HG03095 (cell line): ENCODE results near the gene CACHD1.
"Not testable (repeated sequence)": the region's sequence is repeated elsewhere in the genome, so short reads cannot be mapped to it uniquely, and the experiment has no call there.

ENCODE experiments used
- ATAC-seq: cut with Tn5 transposase; IDR thresholded peaks from one replicate; pipeline ENCODE4 v1.9.1; 2021; ENCODE audit warnings: moderate library complexity; ENCODE audit not compliant: unreplicated experiment

The CACHD1 gene

DNA sequence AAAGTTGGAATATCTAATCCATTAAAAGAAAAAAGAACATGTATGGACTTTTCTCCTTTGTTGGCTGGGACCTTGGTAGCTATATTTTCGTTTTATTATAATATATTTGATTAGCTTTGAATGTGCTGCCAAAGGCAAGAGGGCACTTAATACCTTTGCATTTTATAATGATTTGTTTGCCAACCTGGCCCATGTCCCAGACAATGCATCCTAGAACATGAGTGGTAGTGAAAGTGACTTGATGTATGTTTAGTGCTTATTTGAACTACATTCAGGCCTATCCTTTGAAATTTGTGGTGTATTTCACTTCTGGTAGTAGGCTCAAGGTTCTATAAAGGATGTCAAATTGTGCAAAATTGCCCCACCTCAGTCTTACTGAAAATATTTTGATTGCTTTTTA lies 25.9 kb downstream of the CACHD1 start:
- no peak for ATAC-seq

DNA sequence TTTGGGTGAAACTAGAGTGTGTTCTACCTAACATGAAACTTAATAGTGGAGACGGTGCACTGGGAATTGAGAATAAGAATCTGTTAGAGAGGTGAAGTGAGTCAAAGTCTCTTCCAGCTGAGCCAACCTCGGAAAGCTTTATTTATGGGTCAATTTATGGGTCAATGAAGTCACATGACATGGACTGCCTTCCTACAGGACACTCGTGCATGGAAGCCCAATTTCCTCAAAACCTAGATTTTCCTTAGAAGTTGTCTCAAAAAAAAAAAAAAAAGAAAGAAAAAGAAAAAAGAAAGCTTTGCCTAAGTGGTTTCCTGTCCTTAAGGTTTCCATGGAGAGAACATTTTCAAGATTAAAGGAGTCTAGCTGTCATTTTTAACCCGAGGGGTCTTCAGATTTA lies 26.7 kb downstream of the CACHD1 start:
- no peak for ATAC-seq

DNA sequence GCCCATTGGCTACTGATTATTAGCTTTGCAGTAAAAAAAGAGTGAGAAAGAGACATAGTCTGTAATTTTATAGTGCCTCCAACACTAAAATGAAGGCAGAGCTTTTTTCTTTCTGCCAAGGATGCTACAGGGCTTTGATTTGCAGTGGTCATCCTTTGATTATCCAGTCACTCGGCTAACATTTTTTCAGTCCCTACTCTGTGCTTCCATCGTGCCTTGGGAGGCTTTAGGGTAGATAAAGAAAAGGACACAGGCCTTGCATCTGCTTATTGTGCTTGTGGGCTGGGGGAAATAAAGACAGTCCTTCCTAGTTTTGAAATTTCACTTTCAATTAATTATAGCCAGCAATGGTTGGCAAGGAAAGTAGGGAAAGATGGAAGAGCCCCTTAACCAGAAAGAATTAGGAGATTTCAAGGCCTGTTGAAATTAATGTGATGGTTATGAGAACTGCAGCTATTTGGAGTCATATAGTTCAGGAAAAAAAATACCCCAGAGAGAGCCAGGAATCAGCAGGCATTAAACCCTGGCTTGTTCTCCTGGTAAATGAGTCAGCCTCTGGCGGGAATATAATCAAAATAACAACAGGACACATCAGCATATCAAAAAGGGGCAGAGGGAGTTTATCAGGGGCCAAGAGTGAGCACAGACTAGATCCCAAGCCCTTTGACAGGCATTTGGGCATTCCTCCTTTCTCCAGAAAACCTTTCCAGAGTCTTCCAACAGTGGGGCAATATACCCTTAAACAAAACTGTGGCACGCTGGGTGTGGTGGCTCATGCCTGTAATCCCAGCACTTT lies 27.4 kb downstream of the CACHD1 start:
- ATAC-seq = no peak

DNA sequence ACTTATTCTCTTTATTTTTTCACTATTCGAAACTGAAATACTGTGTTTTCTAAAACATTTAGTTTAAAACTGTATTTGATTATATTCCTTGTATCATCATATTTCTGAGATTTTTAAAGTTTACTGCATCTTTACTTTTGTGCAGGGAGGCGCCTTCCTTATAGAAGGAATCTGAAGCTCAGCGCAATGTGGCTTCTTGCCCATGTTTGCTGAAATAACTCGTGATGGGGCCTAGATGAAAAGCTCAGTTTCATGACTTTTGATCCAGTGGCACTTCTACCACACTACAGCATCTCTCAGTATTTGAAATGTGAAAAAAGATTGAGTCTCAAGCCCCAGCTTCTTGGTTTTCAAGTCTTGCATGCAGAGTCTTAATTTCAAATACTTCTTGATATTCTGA lies 28.4 kb downstream of the CACHD1 start:
- ATAC-seq = no peak

DNA sequence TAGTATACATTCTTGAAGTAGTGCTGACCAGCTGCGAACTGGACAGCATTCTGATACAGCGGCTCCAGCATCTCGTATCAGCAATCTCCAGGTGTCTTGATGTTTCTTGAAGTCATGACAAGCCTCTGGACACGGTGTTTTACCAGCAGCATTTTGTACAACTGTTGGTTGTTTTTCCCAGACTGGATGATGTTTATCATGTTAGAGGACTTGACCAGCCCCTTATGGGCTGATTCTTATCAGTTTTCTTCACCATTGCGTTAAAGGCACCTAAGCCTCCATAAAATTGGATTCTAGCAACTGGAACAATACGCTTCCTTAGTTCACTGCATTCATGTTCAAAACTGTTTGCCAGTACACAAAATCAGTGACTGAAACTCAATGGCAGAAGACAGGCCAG lies 29.1 kb downstream of the CACHD1 start:
- ATAC-seq = no peak

DNA sequence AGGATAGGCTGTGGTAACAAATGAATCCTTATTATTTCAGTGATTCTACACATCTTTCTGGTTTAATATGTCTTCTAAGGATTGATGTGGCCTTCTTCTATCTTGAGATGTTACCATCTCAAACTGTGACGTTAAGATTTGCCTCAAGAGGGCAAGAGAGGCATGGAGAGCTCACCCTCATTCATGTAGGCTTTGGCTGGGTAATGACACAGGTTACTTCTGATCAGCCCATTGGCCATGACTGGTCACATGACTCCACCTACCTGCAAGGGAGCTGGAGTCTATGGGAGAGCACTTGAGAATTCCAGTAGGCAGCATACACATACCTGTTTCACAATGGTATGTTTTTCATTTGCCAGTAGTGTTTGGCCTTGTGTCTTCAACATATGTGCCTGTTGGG lies 30.0 kb downstream of the CACHD1 start:
- no peak for ATAC-seq

DNA sequence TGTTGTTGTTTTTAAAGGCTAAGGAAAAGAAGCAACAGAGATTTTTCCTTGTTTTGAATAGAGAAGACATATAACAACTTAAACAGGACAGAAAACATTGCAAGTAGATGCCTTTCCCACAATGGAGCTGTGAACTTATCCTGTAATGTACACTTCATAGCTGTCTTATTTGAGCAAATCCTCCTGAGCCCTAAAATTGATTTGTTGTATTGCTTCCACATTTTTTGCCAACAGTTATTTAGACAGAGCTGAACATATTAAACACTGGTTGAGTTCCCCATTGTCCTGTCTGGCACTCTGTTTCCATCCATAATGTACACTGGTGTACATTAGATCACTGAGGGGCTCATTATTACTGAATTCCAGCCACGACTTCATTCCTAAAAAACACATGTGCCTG lies 32.2 kb downstream of the CACHD1 start:
- no peak for ATAC-seq

DNA sequence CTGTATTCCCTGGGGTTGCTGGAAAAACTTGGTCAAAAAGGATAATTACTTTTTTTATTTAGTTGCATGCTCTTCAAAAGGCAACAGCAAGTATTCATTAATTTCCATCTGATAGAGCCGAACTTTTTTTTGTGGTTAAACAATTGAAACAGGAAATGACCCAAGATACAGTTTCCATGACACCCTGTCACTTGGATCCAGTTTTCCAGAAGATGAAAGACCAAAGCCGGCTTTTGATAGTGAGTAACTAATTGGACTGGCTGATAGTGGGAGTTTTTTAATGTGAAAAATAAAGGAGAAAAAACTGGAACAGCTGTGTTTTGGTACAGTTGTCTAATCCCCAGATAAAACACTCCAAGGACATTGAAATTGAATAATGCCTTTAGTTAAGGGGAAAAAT lies 33.0 kb downstream of the CACHD1 start:
- no peak for ATAC-seq

DNA sequence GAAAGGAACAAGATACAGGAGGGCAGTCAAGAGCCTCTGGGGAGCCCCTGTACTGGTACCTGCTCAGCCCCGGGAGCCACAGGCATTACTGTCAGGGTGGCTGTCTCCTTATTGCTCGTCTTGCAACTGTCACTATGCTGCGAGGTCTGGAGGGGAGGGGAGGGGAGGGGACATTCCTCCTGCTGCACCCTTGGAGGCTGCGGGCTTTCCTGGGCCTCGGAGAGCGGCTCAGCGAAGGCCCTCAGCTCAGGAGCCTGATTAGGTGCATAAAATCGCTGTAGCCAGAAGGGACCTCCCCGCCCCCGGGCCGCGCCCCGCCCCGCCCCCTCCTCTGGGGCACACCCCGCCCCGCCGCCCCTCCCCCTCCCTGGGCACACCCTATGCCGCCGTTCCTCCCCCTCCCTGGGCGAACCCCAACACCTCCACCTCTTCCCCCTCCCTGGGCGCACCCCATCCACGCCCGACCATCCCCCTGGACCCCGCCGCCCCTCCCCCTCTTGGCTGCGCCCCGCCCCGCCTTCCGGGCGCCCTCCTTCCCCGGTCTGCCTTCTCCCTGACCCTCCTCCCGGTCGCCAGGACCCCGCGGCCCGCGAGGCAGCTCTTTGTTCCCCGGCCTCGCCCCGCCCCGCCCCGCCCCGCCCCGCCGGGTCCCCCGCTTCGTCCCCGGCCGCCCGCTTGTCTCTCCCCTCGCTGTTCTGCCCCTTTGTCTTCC lies 35.5 kb downstream of the CACHD1 start:
- ATAC-seq = no peak

DNA sequence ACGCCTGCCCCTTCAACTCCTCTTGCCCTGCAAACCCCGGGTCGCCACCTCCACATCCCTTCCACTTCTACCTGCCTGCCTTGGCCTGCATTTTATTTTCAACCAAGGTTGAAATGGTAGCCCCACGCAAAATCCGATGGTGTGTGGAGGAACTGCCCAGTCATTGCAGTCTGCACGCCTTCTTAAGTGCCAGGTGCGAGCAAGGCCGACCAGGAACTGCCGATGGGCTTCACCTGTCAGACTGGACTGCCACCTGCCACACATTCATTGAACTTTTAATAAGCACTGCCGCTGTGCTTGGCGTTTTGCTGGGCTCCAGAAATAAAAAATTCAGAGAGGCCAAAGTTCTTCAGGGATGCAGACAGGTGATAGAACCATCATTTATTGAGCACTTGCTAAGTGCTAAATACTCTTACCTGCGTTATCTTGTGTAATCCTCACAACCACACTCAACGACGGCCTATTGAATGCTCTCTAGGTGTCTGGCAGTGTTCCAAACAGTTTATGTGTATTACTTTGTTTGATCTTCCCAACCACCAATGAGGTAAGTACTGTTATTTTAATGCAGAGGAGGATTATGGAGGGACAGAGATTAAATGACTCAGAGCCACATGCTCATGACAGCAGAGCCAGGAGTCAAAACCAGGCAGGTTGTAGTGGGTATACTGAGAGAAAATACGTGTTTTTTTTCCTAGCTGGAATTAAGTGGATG lies 36.2 kb downstream of the CACHD1 start:
- no peak for ATAC-seq

DNA sequence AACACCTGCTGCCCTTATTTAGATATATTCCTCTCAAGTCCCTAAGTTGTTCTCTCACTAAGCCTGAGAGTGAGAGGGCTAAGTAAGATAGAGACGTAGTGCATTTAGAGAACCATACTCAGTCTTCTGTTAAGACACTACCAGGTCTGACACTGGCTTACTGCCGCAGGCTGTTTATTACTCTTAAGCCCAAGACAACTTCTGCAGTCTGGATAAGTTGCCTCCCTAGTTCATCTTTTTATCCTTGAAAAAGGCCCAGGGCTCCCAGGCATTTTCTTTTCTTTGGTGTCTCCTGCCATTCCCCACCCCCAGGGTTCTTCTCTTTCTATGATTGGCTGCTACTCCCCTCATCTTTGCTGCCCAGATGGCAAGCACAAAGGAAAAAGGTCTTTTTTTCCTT lies 38.7 kb downstream of the CACHD1 start:
- no peak for ATAC-seq

DNA sequence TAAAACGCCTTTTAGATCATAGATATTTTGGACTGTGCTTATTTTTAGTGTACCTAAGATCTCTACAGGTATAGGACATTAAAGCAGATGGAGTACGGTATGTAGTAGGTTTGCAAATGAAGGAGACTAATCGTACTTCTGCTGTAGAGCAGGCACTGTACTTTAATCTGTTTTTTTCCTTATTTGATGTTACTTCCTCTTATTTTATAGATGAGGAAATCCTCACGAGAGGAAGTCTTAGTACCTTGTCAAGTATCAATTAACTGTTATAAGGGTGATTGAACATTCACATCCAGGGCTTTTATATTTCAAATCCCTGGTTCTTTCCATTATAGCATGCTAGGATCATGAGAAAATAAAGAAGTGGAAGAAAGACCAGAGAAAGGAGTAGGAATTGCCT lies 41.1 kb downstream of the CACHD1 start:
- no peak for ATAC-seq

DNA sequence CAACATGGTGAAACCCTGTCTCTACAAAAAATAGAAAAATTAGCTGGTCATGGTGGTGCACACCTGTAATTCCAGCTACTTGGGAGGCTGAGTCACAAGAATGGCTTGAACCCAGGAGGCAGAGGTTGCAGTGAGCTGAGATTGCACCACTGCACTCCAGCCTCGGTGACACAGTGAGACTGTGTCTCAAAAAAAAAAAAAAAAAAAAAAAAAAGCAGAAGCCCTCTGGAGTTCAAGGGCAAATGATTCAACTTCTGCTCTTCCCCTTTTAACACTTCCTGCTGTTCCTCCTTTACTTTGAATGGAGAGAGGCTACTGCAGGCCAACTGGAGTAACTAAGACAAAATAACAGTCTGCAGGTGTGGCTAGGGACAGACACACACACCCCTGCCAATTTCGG lies 42.3 kb downstream of the CACHD1 start:
- not testable (repeated sequence) for ATAC-seq

DNA sequence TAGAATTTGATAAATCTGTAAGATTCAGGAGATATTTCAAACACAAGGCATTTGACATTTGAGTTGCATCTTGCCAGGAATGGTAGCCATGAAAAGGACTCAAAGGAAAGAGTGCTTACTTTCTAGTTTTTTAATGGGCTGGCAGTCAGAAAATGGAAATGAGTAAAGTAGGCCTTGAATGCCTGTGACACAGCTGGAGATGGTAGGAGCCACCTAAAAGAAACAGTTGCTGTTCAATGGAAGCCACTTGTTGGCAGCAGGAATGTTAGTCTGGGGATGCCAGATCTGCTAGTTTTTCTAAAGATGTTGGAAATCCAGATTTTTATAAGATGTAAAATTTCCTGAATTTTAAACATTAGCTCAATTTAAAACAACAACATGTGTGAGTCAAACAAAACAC lies 43.6 kb downstream of the CACHD1 start:
- ATAC-seq = no peak

DNA sequence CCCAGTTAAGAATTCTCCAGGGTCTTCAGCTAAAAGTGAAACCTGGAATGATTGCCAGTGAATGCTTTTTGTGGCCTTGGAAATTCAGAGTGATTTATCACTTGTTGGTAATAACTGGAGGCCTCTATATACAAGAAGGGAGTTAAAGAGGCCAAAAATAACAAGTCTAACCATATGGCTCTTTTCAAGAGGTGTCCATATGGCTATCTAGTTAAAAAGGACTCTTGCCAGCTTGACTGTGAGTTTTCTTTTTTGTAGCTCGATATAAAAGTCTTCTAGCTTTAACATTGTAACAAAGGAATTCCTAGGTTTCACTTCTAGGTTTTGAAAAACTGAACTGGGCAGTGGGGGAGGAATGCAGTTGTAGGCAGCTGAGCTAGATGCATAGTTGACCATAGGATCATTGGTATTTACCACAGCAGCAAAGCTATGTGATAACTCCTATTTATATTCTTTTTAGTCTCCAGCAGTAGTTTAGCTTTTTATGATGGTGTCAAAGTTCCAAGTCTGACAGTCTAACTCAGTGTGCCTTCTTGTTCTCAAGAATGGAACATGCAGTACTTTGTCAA lies 44.4 kb downstream of the CACHD1 start:
- ATAC-seq = no peak

DNA sequence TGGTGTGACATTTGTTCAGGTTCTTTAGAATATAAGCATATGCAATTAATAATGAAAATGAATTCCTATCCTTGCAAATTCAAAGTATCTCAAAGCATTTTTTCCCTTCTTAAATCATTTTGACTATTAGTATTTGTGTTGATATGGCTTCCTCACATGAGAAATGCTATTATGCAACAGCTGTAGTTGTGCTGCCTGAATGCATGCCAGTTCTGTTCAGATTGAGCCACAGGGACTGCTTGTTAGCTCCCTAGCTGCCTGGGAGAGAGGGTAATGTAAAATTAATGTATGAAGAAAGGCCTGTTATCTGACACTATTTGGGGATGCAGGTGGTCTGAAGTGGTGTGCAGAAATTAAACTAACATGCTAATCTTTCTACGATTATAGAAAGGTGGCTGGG lies 45.5 kb downstream of the CACHD1 start:
- no peak for ATAC-seq

DNA sequence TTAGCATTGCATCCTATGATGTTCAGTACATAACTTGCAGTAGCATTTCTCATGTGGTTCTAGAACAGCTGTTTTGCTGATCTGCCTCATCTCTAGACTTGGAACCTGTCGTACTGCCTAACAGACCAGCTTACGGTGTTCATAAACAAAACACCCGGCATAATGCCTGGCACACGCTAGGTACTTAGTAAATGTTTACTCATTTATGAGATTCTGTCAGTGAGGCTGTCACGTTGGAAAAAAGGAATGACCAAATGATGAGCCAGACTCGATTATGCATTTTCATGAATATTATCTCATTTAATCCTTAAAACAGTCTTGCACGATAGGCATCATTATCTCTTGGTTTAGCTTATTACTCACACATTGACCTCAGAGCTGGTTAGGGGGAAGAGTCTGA lies 46.4 kb downstream of the CACHD1 start:
- ATAC-seq = no peak

DNA sequence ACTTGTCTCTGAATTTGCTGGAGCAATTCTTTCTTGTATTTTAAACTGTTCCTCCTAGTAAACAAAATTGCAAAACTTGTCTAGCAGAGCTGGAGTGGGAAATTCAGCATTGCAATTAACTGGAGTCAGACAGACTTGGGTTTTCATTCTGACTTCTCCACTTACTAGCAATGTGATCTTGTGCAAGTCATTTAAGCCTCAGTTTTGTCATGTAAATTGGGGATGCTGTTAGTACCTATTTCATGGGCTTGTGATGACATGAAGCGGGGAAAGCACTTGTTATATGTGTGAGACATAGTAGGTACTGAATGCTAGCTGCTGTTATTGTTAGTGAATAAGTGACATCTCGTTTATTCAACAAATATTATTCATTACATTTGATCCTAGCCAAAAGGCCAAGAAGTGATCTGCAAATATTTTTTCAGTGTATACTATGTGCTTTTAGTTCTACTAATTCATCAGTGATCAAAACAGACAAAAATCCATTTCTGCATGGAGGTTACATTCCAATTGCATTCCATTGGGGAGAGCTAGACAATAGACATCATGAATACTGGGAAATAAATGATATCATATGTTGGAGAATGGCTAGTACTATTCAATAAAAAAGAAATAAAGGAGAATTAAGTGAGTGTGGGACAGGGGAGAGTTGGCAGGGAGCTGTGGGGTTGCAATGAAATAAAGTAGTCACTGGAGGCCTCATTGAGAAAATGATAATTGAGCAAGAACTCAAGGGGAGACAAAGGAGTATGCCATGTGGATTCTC lies 47.1 kb downstream of the CACHD1 start:
- no peak for ATAC-seq

DNA sequence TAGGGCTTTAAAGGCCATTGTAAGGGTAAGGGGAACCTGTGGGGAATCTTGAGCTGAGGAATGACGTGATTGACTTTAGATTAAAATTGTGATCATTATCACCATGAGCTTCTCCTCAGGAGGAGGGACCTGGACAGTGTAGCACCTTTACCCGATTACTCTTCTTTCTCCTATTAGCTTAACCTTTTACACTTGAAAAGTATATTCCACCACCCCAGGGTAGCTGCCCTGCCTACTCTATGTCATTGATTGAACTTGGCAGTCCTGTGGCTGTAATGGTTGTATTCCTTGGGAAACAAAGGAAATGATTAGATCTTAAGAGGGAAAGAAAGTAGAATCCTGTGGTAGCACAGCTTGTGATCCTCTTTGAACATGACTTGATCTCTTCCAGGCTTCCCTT lies 47.7 kb downstream of the CACHD1 start:
- no peak for ATAC-seq

DNA sequence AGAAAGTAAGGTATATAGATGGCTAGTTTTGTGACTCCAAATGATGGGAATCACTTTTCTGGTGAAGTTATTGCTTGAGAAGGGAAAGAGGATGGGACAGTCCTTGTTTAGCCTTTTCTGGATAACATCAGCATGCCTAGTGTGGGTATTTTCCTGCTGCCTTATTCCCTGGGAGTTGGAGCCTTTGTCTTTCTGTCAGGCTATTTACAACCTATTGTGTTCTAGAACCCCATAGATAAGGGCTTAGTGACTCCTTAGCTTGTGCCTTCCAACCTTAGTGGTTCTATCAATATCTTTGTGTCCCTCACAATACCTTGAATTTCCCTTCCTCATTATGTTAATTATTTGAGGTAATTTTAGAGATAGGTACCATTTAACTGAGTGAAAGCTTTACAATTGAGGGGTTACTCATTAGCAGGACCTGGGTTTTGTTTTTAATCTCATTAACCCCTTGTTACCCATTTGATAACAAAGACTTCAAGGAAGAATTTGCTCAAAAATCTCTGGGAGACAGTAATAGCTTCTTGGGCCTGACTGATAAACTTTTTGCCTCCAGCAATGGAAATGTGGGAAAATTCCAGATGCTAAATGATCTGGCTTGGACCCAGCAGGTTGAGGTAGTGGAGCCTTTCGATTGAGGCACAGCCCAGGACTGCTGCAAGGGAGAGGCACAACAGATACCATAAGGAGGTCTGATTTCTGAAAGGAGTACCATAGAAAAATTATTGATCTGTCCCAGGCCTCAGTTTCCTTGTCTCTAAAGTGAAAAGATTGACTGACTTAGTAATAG lies 49.0 kb downstream of the CACHD1 start:
- ATAC-seq = no peak
